Activated T-helper 1 cell treated with anti-CD3 and anti-CD28 coated beads, Interleukin-12 subunit alpha, Interleukin-12 subunit beta, Interleukin-2, Interleukin-4 antibody, amounts not matched to agents 30 ng/mL and 10 ng/mL and 1 ng/mL, durations not matched to agents 14 hours and 24 hours and 36 hours (primary cell): ENCODE data around the gene ENHO. TPM values are rescaled to one million over a fixed set of nuclear protein-coding genes. Genes with fewer than 3 reads are reported as not detected.
"Not testable (repeated sequence)": the region's sequence is repeated elsewhere in the genome, so short reads cannot be mapped to it uniquely, and the experiment has no call there.

Source experiments
- DNase-seq: peaks from one replicate; pipeline ENCODE4 v3.0.0; 2021; ENCODE audit warnings: low spot score
- H3K27ac Mint-ChIP-seq: one replicate; pipeline ENCODE4 v1.8.0; 2021; ENCODE audit warnings: mild to moderate bottlenecking, mixed read lengths
- H3K27me3 Mint-ChIP-seq: one replicate; pipeline ENCODE4 v1.8.0; 2022; ENCODE audit warnings: mild to moderate bottlenecking, moderate library complexity, mixed read lengths; ENCODE audit not compliant: insufficient read depth
- H3K36me3 Mint-ChIP-seq: one replicate; pipeline ENCODE4 v1.8.0; 2021; ENCODE audit warnings: low read depth, mixed read lengths
- H3K4me1 Mint-ChIP-seq: one replicate; pipeline ENCODE4 v1.8.0; 2021; ENCODE audit warnings: low read depth, mixed read lengths
- H3K4me3 Mint-ChIP-seq: one replicate; pipeline ENCODE4 v1.8.0; 2021; ENCODE audit warnings: mild to moderate bottlenecking, moderate library complexity, mixed read lengths
- H3K9me3 Mint-ChIP-seq: one replicate; pipeline ENCODE4 v1.8.0; 2021; ENCODE audit warnings: mixed read lengths
- intact Hi-C: fragments of 100-400 bp; cut with micrococcal nuclease; formaldehyde crosslinking; loops from one replicate; pipeline ENCODE4 v1.15.1; 2024
- total RNA-seq: library from RNA; stranded (reverse); gene quantifications from 2 replicates; pipeline ENCODE4 v1.2.3, GENCODE V29; 2022

ENHO gene
- total RNA-seq, 1 donor from 2014 or later, result not detected

- Mint-ChIP-seq H3K9me3 (no peaks in the 10 kb centered on the region), H3K4me1 (no peaks in the 10 kb centered on the region), H3K36me3 (no peaks in the 10 kb centered on the region), H3K27me3 (peaks cover 20% of the 10 kb centered on the region), H3K27ac (no peak overlapping the region), H3K4me3 (no peak overlapping the region)
- intact Hi-C loops, result loop anchor here (5.0 kb wide), 1 partner anchor 39 kb away; no protein-coding TSS in a partner anchor
- DNase-seq, result no peak
Observed at GRCh38 chr9:34541540-34541939, 18.8 kb upstream of the ENHO start.

GRCh38 chr9:34540827-34541226 is 18.0 kb upstream of the ENHO start:
- Mint-ChIP-seq H3K27ac (no peak overlapping the region), H3K4me3 (no peak overlapping the region), H3K36me3 (no peaks in the 10 kb centered on the region), H3K9me3 (no peaks in the 10 kb centered on the region), H3K27me3 (peaks cover 20% of the 10 kb centered on the region), H3K4me1 (no peaks in the 10 kb centered on the region)
- intact Hi-C loops, result loop anchor here (5.0 kb wide), 1 partner anchor 39 kb away; no protein-coding TSS in a partner anchor
- no peak for DNase-seq

DNA sequence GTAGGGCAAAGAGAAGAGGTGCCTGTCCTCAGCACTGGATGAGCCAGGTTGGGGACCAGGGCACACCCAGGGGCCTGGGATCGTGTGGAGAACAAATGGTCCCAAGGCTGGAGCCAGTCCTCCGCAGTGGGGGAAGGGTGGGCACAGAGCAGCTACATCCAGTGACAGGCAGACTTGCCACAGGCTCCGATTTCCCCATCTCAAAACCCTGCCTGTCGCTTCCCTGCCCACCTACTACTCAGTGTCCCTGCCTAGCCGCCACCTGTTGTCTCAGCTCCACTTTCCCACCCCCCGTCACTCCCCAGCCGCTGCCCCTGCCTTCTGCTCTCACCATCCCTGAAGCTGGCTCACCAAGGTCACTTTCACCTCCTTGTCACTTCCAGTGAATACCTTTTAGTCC is 13.9 kb upstream of the ENHO start:
- Mint-ChIP-seq H3K27me3 (peaks cover 21% of the 10 kb centered on the region), H3K36me3 (no peaks in the 10 kb centered on the region), H3K9me3 (no peaks in the 10 kb centered on the region), H3K27ac (no peak overlapping the region), H3K4me3 (no peak overlapping the region), H3K4me1 (no peaks in the 10 kb centered on the region)
- intact Hi-C loops, result no loop called here
- DNase-seq, result no peak

DNA sequence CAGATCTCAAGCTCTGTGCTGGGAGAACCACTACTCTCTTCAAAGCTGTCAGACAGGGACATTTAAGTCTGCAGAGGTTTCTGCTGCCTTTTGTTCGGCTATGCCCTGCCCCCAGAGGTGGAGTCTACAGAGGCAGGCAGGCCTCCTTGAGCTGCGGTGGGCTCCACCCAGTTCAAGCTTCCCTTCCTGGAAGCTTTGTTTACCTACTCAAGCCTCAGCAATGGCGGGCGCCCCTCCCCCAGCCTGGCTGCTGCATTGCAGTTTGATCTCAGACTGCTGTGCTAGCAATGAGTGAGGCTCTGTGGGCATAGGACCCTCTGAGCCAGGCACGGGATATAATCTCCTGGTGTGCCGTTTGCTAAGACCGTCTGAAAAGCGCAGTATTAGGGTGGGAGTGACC is 9.3 kb upstream of the ENHO start:
- H3K27me3 Mint-ChIP-seq, result peaks cover 33% of the 10 kb centered on the region
- not testable (repeated sequence) for H3K4me3 Mint-ChIP-seq, DNase-seq

DNA sequence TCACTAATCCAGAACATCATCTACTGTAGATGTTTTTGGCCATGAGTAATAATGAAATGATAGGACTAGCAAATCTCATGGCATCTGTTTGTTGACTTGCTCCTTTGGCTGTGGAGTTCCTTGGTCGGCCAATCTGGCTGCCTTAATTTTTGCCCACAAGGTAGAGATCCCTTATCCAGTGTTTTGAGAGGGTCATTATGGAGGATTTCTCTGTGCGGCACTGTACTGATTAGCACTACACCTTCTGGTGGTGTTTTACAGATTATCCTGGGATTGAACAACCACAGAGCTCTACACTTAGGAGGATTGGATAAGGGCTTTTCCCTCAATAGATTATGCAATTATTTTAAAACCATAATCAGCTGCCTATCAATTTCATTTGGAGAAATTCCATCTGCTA is 3.2 kb upstream of the ENHO start:
- Mint-ChIP-seq H3K4me1 (peaks cover 13% of the 10 kb centered on the region), H3K27ac (no peak overlapping the region), H3K36me3 (no peaks in the 10 kb centered on the region), H3K9me3 (no peaks in the 10 kb centered on the region), H3K4me3 (no peak overlapping the region), H3K27me3 (peaks cover 47% of the 10 kb centered on the region)
- intact Hi-C loops, result loop anchor here (10.0 kb wide), 1 partner anchor 589 kb away; the partner anchor contains the start of gene ATOSB
- DNase-seq, result no peak

More for the DNA sequence above, 9.3 kb upstream of the ENHO start:
- H3K9me3 Mint-ChIP-seq, intact Hi-C loops, H3K36me3 Mint-ChIP-seq, H3K27ac Mint-ChIP-seq, H3K4me1 Mint-ChIP-seq: not testable (repeated sequence)

DNA sequence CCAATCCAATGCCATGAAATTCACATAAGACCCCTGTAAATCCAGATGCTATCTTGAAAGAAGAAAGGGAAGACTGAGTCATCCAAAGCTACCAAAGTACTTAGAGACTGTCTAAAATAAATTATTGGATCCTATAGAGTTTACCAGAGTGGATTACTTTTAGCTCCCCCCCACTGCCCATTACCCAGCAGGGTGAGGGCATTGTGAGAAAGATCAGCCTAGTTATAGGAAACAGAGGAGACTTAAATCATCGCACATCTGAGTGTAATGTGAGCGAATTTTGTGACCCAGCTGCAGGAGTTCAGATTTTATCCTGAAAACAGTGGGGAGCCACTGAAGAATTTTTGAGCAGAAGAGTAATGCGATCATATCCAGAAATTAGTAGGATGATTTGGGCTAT is 1.6 kb upstream of the ENHO start:
- Mint-ChIP-seq H3K27me3 (peaks cover 44% of the 10 kb centered on the region), H3K4me3 (no peak overlapping the region), H3K36me3 (no peaks in the 10 kb centered on the region), H3K4me1 (peaks cover 13% of the 10 kb centered on the region), H3K9me3 (no peaks in the 10 kb centered on the region), H3K27ac (no peak overlapping the region)
- intact Hi-C loops, result loop anchor here (10.0 kb wide), 1 partner anchor 590 kb away; the partner anchor contains the start of gene ATOSB
- DNase-seq, result no peak

GRCh38 chr9:34522091-34522887 is 501 bp downstream of the ENHO start:
- peaks cover 49% of the 10 kb centered on the region for H3K27me3 Mint-ChIP-seq

DNA sequence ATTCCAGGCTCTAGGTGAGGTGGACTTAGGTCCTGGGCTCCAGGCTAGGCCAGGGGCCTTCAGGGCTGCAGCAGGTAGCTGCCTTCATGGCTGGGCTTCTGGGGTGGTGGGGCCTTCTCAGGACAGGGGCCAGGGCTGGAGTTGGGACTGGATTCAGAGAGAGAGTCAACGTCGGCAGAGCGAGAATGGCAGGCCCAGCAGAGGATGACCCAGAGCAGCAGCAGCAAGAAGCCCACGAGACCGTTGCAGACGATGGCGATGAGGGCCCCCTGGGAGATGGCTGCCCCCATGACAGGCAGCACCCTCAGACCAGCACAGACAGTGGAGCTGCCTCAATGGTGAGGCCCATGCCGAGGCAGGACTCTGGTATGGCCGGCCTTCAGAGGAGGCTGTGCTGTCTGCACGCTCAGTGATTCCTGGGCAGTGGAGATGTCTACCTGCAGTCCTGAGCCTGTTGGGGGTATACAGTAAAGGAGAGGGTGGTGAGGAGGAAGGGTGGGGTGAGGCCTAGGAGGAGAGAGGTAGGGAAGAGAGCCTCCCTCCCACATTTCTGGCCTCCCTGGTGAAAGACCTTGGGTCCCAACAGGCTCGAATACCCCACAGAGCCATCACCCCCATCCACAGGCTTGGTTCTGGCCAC is 1.3 kb downstream of the ENHO start:
- peaks cover 50% of the 10 kb centered on the region for H3K27me3 Mint-ChIP-seq
- no peak overlapping the region for H3K27ac Mint-ChIP-seq
- H3K36me3 Mint-ChIP-seq, result no peaks in the 10 kb centered on the region
- DNase-seq, result no peak
- no peaks in the 10 kb centered on the region for H3K9me3 Mint-ChIP-seq
- intact Hi-C loops, result loop anchor here (2.0 to 10.0 kb wide), 4 partner anchors 21 to 593 kb away; partner anchors contain the start of gene ATOSB
- peaks cover 13% of the 10 kb centered on the region for H3K4me1 Mint-ChIP-seq
- H3K4me3 Mint-ChIP-seq, result no peak overlapping the region

More at GRCh38 chr9:34522091-34522887, 501 bp downstream of the ENHO start:
- Mint-ChIP-seq H3K4me3 (peak overlapping the region; percentile 73), H3K27ac (peak overlapping the region; percentile 75), H3K9me3 (no peaks in the 10 kb centered on the region), H3K36me3 (no peaks in the 10 kb centered on the region), H3K4me1 (peaks cover 13% of the 10 kb centered on the region)
- intact Hi-C loops, result loop anchor here (2.0 to 10.0 kb wide), 4 partner anchors 21 to 593 kb away; partner anchors contain the start of gene ATOSB
- DNase-seq, result no peak

GRCh38 chr9:34520505-34521385 is 2.0 kb downstream of the ENHO start:
- H3K36me3 Mint-ChIP-seq, result no peaks in the 10 kb centered on the region
- peaks cover 50% of the 10 kb centered on the region for H3K27me3 Mint-ChIP-seq
- no peak overlapping the region for H3K27ac Mint-ChIP-seq
- intact Hi-C loops, result loop anchor here (10.0 kb wide), 1 partner anchor 594 kb away; the partner anchor contains the start of gene ATOSB
- H3K4me1 Mint-ChIP-seq, result peaks cover 13% of the 10 kb centered on the region
- no peak overlapping the region for H3K4me3 Mint-ChIP-seq
- no peaks in the 10 kb centered on the region for H3K9me3 Mint-ChIP-seq
- no peak for DNase-seq

GRCh38 chr9:34520096-34520495 is 2.7 kb downstream of the ENHO start:
- intact Hi-C loops, result loop anchor here (10.0 kb wide), 1 partner anchor 595 kb away; the partner anchor contains the start of gene ATOSB

GRCh38 chr9:34519321-34520020 is 3.3 kb downstream of the ENHO start:
- no peak for DNase-seq
- H3K27ac Mint-ChIP-seq, result no peak overlapping the region
- H3K36me3 Mint-ChIP-seq, result no peaks in the 10 kb centered on the region
- H3K4me3 Mint-ChIP-seq, result no peak overlapping the region
- intact Hi-C loops, result loop anchor here (10.0 kb wide), 1 partner anchor 595 kb away; the partner anchor contains the start of gene ATOSB
- peaks cover 6% of the 10 kb centered on the region for H3K4me1 Mint-ChIP-seq
- no peaks in the 10 kb centered on the region for H3K9me3 Mint-ChIP-seq
- peaks cover 42% of the 10 kb centered on the region for H3K27me3 Mint-ChIP-seq

More at GRCh38 chr9:34520096-34520495, 2.7 kb downstream of the ENHO start:
- no peaks in the 10 kb centered on the region for H3K9me3 Mint-ChIP-seq
- H3K36me3 Mint-ChIP-seq, result no peaks in the 10 kb centered on the region
- no peak overlapping the region for H3K27ac Mint-ChIP-seq
- peaks cover 13% of the 10 kb centered on the region for H3K4me1 Mint-ChIP-seq
- DNase-seq, result no peak
- peaks cover 46% of the 10 kb centered on the region for H3K27me3 Mint-ChIP-seq
- H3K4me3 Mint-ChIP-seq, result no peak overlapping the region

GRCh38 chr9:34518896-34519295 is 3.9 kb downstream of the ENHO start:
- no peaks in the 10 kb centered on the region for H3K36me3 Mint-ChIP-seq
- no peak for DNase-seq
- peaks cover 36% of the 10 kb centered on the region for H3K27me3 Mint-ChIP-seq
- no peaks in the 10 kb centered on the region for H3K9me3 Mint-ChIP-seq
- H3K4me1 Mint-ChIP-seq, result peaks cover 5% of the 10 kb centered on the region
- intact Hi-C loops, result no loop called here
- H3K27ac Mint-ChIP-seq, result no peak overlapping the region
- no peak overlapping the region for H3K4me3 Mint-ChIP-seq
